Activated T-cell treated with anti-CD3 and anti-CD28 coated beads, Interleukin-2, amount 50 U/mL, for 4 hours (primary cell): Measurements from ENCODE around the gene BRAF. TPM values are rescaled to one million over a fixed set of nuclear protein-coding genes. Genes with fewer than 3 reads are reported as not detected.
"Not testable (repeated sequence)": the region's sequence is repeated elsewhere in the genome, so short reads cannot be mapped to it uniquely, and the experiment has no call there.

Experiments used
- ATAC-seq, 2 donors: fragments of 200-7000 bp; cut with Tn5 transposase; one replicate each; pipeline ENCODE4 v1.10.0; 2021
- DNase-seq: peaks from one replicate; pipeline ENCODE4 v3.0.0-alpha.2; 2020
- H3K27me3 Mint-ChIP-seq: one replicate; pipeline ENCODE4 v1.8.0; 2021; ENCODE audit warnings: low read depth, mixed read lengths
- H3K36me3 Mint-ChIP-seq: one replicate; pipeline ENCODE4 v1.8.0; 2022; ENCODE audit warnings: mixed read lengths; ENCODE audit not compliant: insufficient read depth
- H3K4me1 Mint-ChIP-seq: one replicate; pipeline ENCODE4 v1.8.0; 2021; ENCODE audit warnings: low read depth, mixed read lengths
- H3K4me3 Mint-ChIP-seq: one replicate; pipeline ENCODE4 v1.8.0; 2021; ENCODE audit warnings: mild to moderate bottlenecking, moderate library complexity, mixed read lengths
- H3K9me3 Mint-ChIP-seq: one replicate; pipeline ENCODE4 v1.8.0; 2021; ENCODE audit warnings: mixed read lengths
- total RNA-seq, 3 donors: library from RNA; stranded (reverse); gene quantifications; one replicate each; pipeline ENCODE4 v1.2.1, GENCODE V29; 2021

BRAF gene
- total RNA-seq, 3 donors from 2014 or later, result 27.2 to 29.7 (median 27.8) TPM

GRCh38 chr7:140746751-140747150 is 178.0 kb downstream of the BRAF start:
- no peak for ATAC-seq

GRCh38 chr7:140745266-140746058 is 179.3 kb downstream of the BRAF start:
- Mint-ChIP-seq H3K36me3 (peaks cover 32% of the 10 kb centered on the region), H3K9me3 (no peaks in the 10 kb centered on the region), H3K4me3 (no peak overlapping the region), H3K4me1 (no peaks in the 10 kb centered on the region), H3K27me3 (no peaks in the 10 kb centered on the region)
- ATAC-seq, result no peak
- no peak for DNase-seq

More at GRCh38 chr7:140746751-140747150, 178.0 kb downstream of the BRAF start:
- no peak for DNase-seq
- Mint-ChIP-seq H3K36me3 (peaks cover 33% of the 10 kb centered on the region), H3K9me3 (no peaks in the 10 kb centered on the region), H3K4me1 (no peaks in the 10 kb centered on the region), H3K27me3 (no peaks in the 10 kb centered on the region), H3K4me3 (no peak overlapping the region)

- no peaks in the 10 kb centered on the region for H3K27me3 Mint-ChIP-seq
- no peak overlapping the region for H3K4me3 Mint-ChIP-seq
- peaks cover 28% of the 10 kb centered on the region for H3K36me3 Mint-ChIP-seq
- no peaks in the 10 kb centered on the region for H3K4me1 Mint-ChIP-seq
- ATAC-seq (no peak), DNase-seq (no peak)
- H3K9me3 Mint-ChIP-seq, result no peaks in the 10 kb centered on the region
Observed at GRCh38 chr7:140744005-140744404, 180.7 kb downstream of the BRAF start.

- H3K4me3 Mint-ChIP-seq, DNase-seq, H3K9me3 Mint-ChIP-seq, H3K4me1 Mint-ChIP-seq, ATAC-seq, H3K27me3 Mint-ChIP-seq: not testable (repeated sequence)
- H3K36me3 Mint-ChIP-seq, result peaks cover 29% of the 10 kb centered on the region
Observed at GRCh38 chr7:140743255-140743654, 181.5 kb downstream of the BRAF start.

GRCh38 chr7:140738280-140738679 is 186.4 kb downstream of the BRAF start:
- ATAC-seq, result no peak

GRCh38 chr7:140734729-140735128 is 190.0 kb downstream of the BRAF start:
- no peak overlapping the region for H3K4me3 Mint-ChIP-seq
- H3K9me3 Mint-ChIP-seq, result no peaks in the 10 kb centered on the region
- ATAC-seq (no peak), DNase-seq (no peak)
- H3K4me1 Mint-ChIP-seq, result no peaks in the 10 kb centered on the region
- peaks cover 16% of the 10 kb centered on the region for H3K36me3 Mint-ChIP-seq
- no peaks in the 10 kb centered on the region for H3K27me3 Mint-ChIP-seq

More at GRCh38 chr7:140738280-140738679, 186.4 kb downstream of the BRAF start:
- Mint-ChIP-seq H3K36me3 (peaks cover 18% of the 10 kb centered on the region), H3K4me1 (no peaks in the 10 kb centered on the region), H3K27me3 (no peaks in the 10 kb centered on the region), H3K9me3 (no peaks in the 10 kb centered on the region), H3K4me3 (no peak overlapping the region)
- no peak for DNase-seq

- H3K36me3 Mint-ChIP-seq, result peaks cover 12% of the 10 kb centered on the region
- no peak for ATAC-seq
- H3K9me3 Mint-ChIP-seq, result no peaks in the 10 kb centered on the region
- no peak overlapping the region for H3K4me3 Mint-ChIP-seq
- no peak for DNase-seq
- no peaks in the 10 kb centered on the region for H3K4me1 Mint-ChIP-seq
- no peaks in the 10 kb centered on the region for H3K27me3 Mint-ChIP-seq
Observed at GRCh38 chr7:140734096-140734495, 190.6 kb downstream of the BRAF start.

- DNase-seq (no peak), ATAC-seq (no peak)
- no peaks in the 10 kb centered on the region for H3K27me3 Mint-ChIP-seq
- H3K36me3 Mint-ChIP-seq, result peaks cover 9% of the 10 kb centered on the region
- no peak overlapping the region for H3K4me3 Mint-ChIP-seq
- no peaks in the 10 kb centered on the region for H3K9me3 Mint-ChIP-seq
- H3K4me1 Mint-ChIP-seq, result no peaks in the 10 kb centered on the region
Observed at GRCh38 chr7:140732416-140732815, 192.3 kb downstream of the BRAF start.

GRCh38 chr7:140726281-140726680 is 198.4 kb downstream of the BRAF start:
- no peaks in the 10 kb centered on the region for H3K27me3 Mint-ChIP-seq
- peaks cover 14% of the 10 kb centered on the region for H3K4me1 Mint-ChIP-seq

GRCh38 chr7:140724706-140725105 is 200.0 kb downstream of the BRAF start:
- no peaks in the 10 kb centered on the region for H3K27me3 Mint-ChIP-seq
- H3K9me3 Mint-ChIP-seq, result no peaks in the 10 kb centered on the region
- ATAC-seq, result no peak

More at GRCh38 chr7:140726281-140726680, 198.4 kb downstream of the BRAF start:
- ATAC-seq, result no peak
- no peaks in the 10 kb centered on the region for H3K9me3 Mint-ChIP-seq
- peaks cover 2% of the 10 kb centered on the region for H3K36me3 Mint-ChIP-seq
- no peak for DNase-seq
- no peak overlapping the region for H3K4me3 Mint-ChIP-seq

GRCh38 chr7:140723574-140723973 is 201.2 kb downstream of the BRAF start:
- no peaks in the 10 kb centered on the region for H3K9me3 Mint-ChIP-seq
- no peaks in the 10 kb centered on the region for H3K27me3 Mint-ChIP-seq
- DNase-seq (no peak), ATAC-seq (peak in 1 of 2 donors; percentile 65)
- peaks cover 17% of the 10 kb centered on the region for H3K4me1 Mint-ChIP-seq
- H3K4me3 Mint-ChIP-seq, result no peak overlapping the region
- peaks cover 2% of the 10 kb centered on the region for H3K36me3 Mint-ChIP-seq

More at GRCh38 chr7:140724706-140725105, 200.0 kb downstream of the BRAF start:
- H3K36me3 Mint-ChIP-seq, result peaks cover 2% of the 10 kb centered on the region
- peaks cover 17% of the 10 kb centered on the region for H3K4me1 Mint-ChIP-seq
- no peak for DNase-seq
- H3K4me3 Mint-ChIP-seq, result no peak overlapping the region

GRCh38 chr7:140723006-140723405 is 201.7 kb downstream of the BRAF start:
- no peak overlapping the region for H3K4me3 Mint-ChIP-seq
- no peaks in the 10 kb centered on the region for H3K27me3 Mint-ChIP-seq
- H3K9me3 Mint-ChIP-seq, result no peaks in the 10 kb centered on the region
- ATAC-seq (peak; percentile 66 to 72), DNase-seq (peak; percentile 25)
- peaks cover 17% of the 10 kb centered on the region for H3K4me1 Mint-ChIP-seq
- peaks cover 2% of the 10 kb centered on the region for H3K36me3 Mint-ChIP-seq

GRCh38 chr7:140722254-140722653 is 202.5 kb downstream of the BRAF start:
- H3K4me1 Mint-ChIP-seq, result peaks cover 17% of the 10 kb centered on the region
- no peak overlapping the region for H3K4me3 Mint-ChIP-seq
- no peaks in the 10 kb centered on the region for H3K9me3 Mint-ChIP-seq
- no peak for ATAC-seq
- DNase-seq, result no peak
- H3K36me3 Mint-ChIP-seq, result peaks cover 2% of the 10 kb centered on the region
- H3K27me3 Mint-ChIP-seq, result no peaks in the 10 kb centered on the region

- peaks cover 3% of the 10 kb centered on the region for H3K36me3 Mint-ChIP-seq
- H3K4me3 Mint-ChIP-seq, result no peak overlapping the region
- DNase-seq (no peak), ATAC-seq (no peak)
- no peaks in the 10 kb centered on the region for H3K27me3 Mint-ChIP-seq
- H3K9me3 Mint-ChIP-seq, result no peaks in the 10 kb centered on the region
- H3K4me1 Mint-ChIP-seq, result peaks cover 17% of the 10 kb centered on the region
Observed at GRCh38 chr7:140719721-140720120, 205.0 kb downstream of the BRAF start.

GRCh38 chr7:140714331-140715040 is 210.2 kb downstream of the BRAF start:
- Mint-ChIP-seq H3K27me3 (no peaks in the 10 kb centered on the region), H3K9me3 (peaks cover 4% of the 10 kb centered on the region), H3K4me1 (no peaks in the 10 kb centered on the region), H3K36me3 (peaks cover 21% of the 10 kb centered on the region), H3K4me3 (no peak overlapping the region)
- ATAC-seq (no peak), DNase-seq (no peak)
